CD4-positive, CD25-positive, alpha-beta regulatory T cell (primary cell): Measurements from ENCODE around the gene GTF3C5. TPM values are rescaled to one million over a fixed set of nuclear protein-coding genes. Genes with fewer than 3 reads are reported as not detected.
"Not testable (repeated sequence)": the region's sequence is repeated elsewhere in the genome, so short reads cannot be mapped to it uniquely, and the experiment has no call there.

Source experiments
- ATAC-seq, 2 donors: fragments of 150-1000 bp; cut with Tn5 transposase; one replicate each; pipeline ENCODE4 v1.10.0; 2021; ENCODE audit warnings: low read depth in 2 of 2, moderate number of reproducible peaks in 2 of 2, moderate library complexity in 1 of 2
- DNase-seq, 3 donors: peaks; one replicate each; pipeline versions ENCODE4 v3.0.0 to v3.0.0-alpha.2; 2012 to 2022; ENCODE audit warnings: mixed read lengths in 1 of 3
- H3K27ac ChIP-seq: one replicate; pipeline ENCODE4 v1.7.0; 2013; ENCODE audit warnings: mild to moderate bottlenecking, low read length; ENCODE audit not compliant: insufficient read depth, poor library complexity, severe bottlenecking
- H3K27me3 ChIP-seq: one replicate; pipeline ENCODE4 v1.7.0; 2013; ENCODE audit warnings: low read length; ENCODE audit not compliant: control insufficient read depth, insufficient read depth
- H3K36me3 ChIP-seq: one replicate; pipeline ENCODE4 v1.7.0; 2013; ENCODE audit warnings: mild to moderate bottlenecking, low read length, moderate library complexity; ENCODE audit not compliant: control insufficient read depth, insufficient read depth
- H3K4me1 ChIP-seq: 2 replicates; pipeline ENCODE4 v1.7.0; 2013; ENCODE audit warnings: mild to moderate bottlenecking, low read length; ENCODE audit not compliant: insufficient read depth, control insufficient read depth, poor library complexity, severe bottlenecking
- H3K4me3 ChIP-seq: one replicate; pipeline ENCODE4 v1.7.0; 2013; ENCODE audit warnings: low read depth, mild to moderate bottlenecking, low read length, moderate library complexity
- H3K9me3 ChIP-seq, 2 experiments: 1 replicate in 1 of 2; 2 replicates in 1 of 2; pipeline ENCODE4 v1.7.0; 2013; ENCODE audit warnings: low read length in 2 of 2, mild to moderate bottlenecking in 1 of 2, moderate library complexity in 1 of 2; ENCODE audit not compliant: control insufficient read depth in 2 of 2
- H3K27ac Mint-ChIP-seq, 3 donors: one replicate each; pipeline ENCODE4 v1.8.0; 2020 to 2022; ENCODE audit warnings: mild to moderate bottlenecking in 3 of 3, mixed read lengths in 3 of 3, moderate library complexity in 2 of 3
- H3K27me3 Mint-ChIP-seq: one replicate; pipeline ENCODE4 v1.8.0; 2022; ENCODE audit warnings: mild to moderate bottlenecking, mixed read lengths
- H3K36me3 Mint-ChIP-seq: one replicate; pipeline ENCODE4 v1.8.0; 2020; ENCODE audit warnings: mixed read lengths
- H3K4me1 Mint-ChIP-seq, 4 donors: one replicate each; pipeline ENCODE4 v1.8.0; 2020 to 2022; ENCODE audit warnings: mixed read lengths in 4 of 4, mild to moderate bottlenecking in 1 of 4
- H3K4me3 Mint-ChIP-seq, 4 donors: one replicate each; pipeline ENCODE4 v1.8.0; 2020 to 2022; ENCODE audit warnings: mild to moderate bottlenecking in 4 of 4, mixed read lengths in 4 of 4, moderate library complexity in 3 of 4
- H3K9me3 Mint-ChIP-seq, 7 donors: one replicate each; pipeline ENCODE4 v1.8.0; 2020 to 2022; ENCODE audit warnings: mixed read lengths in 7 of 7, mild to moderate bottlenecking in 3 of 7, moderate library complexity in 2 of 7
- polyA plus RNA-seq, 4 donors: library from polyadenylated mRNA; unstranded; fragments of 300-500 nt; fragmentation: Illumina TruSeq; gene quantifications; one replicate each; pipeline ENCODE4 v1.2.3, GENCODE V29; 2021
- total RNA-seq: library from RNA; stranded (reverse); gene quantifications from one replicate; pipeline ENCODE4 v1.2.3, GENCODE V29; 2022

GTF3C5 gene
- total and polyA plus RNA-seq, 5 donors from 2014 or later = 35.8 to 50.5 (median 40.2) TPM

GRCh38 chr9:133090187-133090586 lies 59.4 kb downstream of the GTF3C5 start:
- Histone ChIP-seq H3K4me3 (no peak overlapping the region), H3K36me3 (no peaks in the 10 kb centered on the region), H3K27ac (no peak overlapping the region), H3K4me1 (no peaks in the 10 kb centered on the region), H3K9me3 (no peaks in the 10 kb centered on the region), H3K27me3 (no peaks in the 10 kb centered on the region)
- Mint-ChIP-seq H3K9me3 (peaks cover 0 to 7% (median 0%) of the 10 kb centered on the region in 7 donors), H3K27ac (peak overlapping the region in 1 of 3 donors; percentile 43), H3K4me3 (no peak overlapping the region), H3K27me3 (no peaks in the 10 kb centered on the region), H3K4me1 (peaks cover 0 to 10% (median 0%) of the 10 kb centered on the region in 4 donors), H3K36me3 (no peaks in the 10 kb centered on the region)
- no peak for ATAC-seq
- no peak for DNase-seq

DNA sequence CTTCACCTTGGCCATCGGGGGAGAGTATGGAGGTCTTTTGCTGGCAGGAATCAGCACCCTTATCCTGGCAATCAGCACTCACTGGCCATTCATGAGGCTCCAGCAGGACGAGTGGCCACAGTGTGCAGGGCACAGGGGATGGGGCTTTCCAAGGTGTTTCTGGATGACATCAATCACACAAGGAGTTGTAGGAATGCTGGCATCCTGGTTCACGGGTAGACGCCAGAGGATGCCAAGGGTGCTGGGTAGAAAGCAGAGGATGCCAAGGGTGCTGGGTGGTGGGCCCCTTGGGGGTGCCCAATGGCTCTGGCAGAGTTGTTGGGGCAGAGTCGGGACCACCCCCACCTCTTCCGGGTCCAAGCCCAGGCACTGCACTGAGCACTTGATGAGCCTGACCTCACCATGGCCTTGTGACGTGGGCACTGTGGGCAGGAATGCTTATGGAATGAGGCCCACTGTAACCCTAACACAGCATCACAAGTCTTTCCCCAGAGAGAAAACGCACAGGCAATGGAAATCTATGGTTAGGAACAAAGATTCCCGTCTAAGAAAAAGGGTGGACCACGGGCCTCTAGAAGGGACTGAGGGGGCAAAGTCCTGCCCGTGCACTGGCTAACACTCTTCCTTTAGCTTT lies 60.1 kb downstream of the GTF3C5 start:
- Histone ChIP-seq H3K9me3 (peaks cover 0 to under 1% of the 10 kb centered on the region in 2 experiments), H3K27me3 (no peaks in the 10 kb centered on the region), H3K4me1 (no peaks in the 10 kb centered on the region), H3K27ac (no peak overlapping the region), H3K36me3 (no peaks in the 10 kb centered on the region), H3K4me3 (no peak overlapping the region)
- H3K9me3 Mint-ChIP-seq = peaks cover 0 to 11% (median under 1%) of the 10 kb centered on the region in 7 donors
- H3K27me3 Mint-ChIP-seq = no peaks in the 10 kb centered on the region
- ATAC-seq = no peak
- peak overlapping the region in 1 of 3 donors; percentile 43 for H3K27ac Mint-ChIP-seq
- H3K4me1 Mint-ChIP-seq = peaks cover 0 to 11% (median 0%) of the 10 kb centered on the region in 4 donors
- H3K36me3 Mint-ChIP-seq = peaks cover under 1% of the 10 kb centered on the region
- DNase-seq = no peak
- no peak overlapping the region for H3K4me3 Mint-ChIP-seq

GRCh38 chr9:133094351-133094750 lies 63.6 kb downstream of the GTF3C5 start:
- H3K9me3 Mint-ChIP-seq = peaks cover 2 to 17% (median 4%) of the 10 kb centered on the region in 7 donors
- not testable (repeated sequence) for ATAC-seq

DNA sequence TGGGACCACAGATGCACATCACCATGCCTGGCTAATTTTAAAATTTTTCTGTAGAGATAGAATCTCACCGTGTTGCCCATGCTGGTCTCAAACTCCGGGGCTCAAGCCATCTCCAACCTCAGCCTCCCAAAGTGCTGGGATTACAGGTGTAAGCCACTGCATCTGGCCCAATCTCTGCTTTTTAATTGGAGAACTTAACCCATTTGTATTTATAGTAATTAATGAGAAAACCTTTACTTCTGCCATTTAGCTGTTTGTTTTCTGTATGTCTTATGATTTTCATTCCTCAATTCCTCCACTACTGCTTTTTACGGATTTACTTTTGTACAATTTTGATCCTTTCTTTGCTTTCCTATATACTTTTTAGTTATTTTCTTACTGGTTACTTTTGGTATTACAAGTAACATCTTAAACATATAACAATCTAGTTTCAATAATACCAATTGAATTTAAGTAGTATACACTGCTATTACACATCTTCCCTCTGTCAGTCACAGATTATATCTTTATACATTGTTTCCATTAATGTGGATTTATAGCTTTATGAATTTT lies 64.1 kb downstream of the GTF3C5 start:
- no peak overlapping the region for H3K4me3 Mint-ChIP-seq
- H3K27me3 ChIP-seq = no peaks in the 10 kb centered on the region
- no peaks in the 10 kb centered on the region for H3K27me3 Mint-ChIP-seq
- H3K4me1 Mint-ChIP-seq = peaks cover 0 to 11% (median 0%) of the 10 kb centered on the region in 4 donors
- DNase-seq (no peak), ATAC-seq (no peak)
- peaks cover 36% of the 10 kb centered on the region for H3K36me3 Mint-ChIP-seq
- no peak overlapping the region for H3K27ac ChIP-seq
- peak overlapping the region in 1 of 3 donors; percentile 39 for H3K27ac Mint-ChIP-seq
- H3K9me3 ChIP-seq = peaks cover 8 to 10% of the 10 kb centered on the region in 2 experiments
- peaks cover 2 to 17% (median 4%) of the 10 kb centered on the region in 7 donors for H3K9me3 Mint-ChIP-seq
- peaks cover 30% of the 10 kb centered on the region for H3K36me3 ChIP-seq
- no peak overlapping the region for H3K4me3 ChIP-seq
- H3K4me1 ChIP-seq = no peaks in the 10 kb centered on the region

More at GRCh38 chr9:133094351-133094750, 63.6 kb downstream of the GTF3C5 start:
- not testable (repeated sequence) for H3K4me1 ChIP-seq, H3K27ac ChIP-seq, H3K4me3 Mint-ChIP-seq, H3K27me3 ChIP-seq, DNase-seq, H3K4me3 ChIP-seq, H3K27me3 Mint-ChIP-seq, H3K27ac Mint-ChIP-seq
- Mint-ChIP-seq H3K4me1 (peaks cover 0 to 11% (median 0%) of the 10 kb centered on the region in 4 donors), H3K36me3 (peaks cover 30% of the 10 kb centered on the region)
- Histone ChIP-seq H3K36me3 (peaks cover 25% of the 10 kb centered on the region), H3K9me3 (peaks cover 8 to 10% of the 10 kb centered on the region in 2 experiments)

DNA sequence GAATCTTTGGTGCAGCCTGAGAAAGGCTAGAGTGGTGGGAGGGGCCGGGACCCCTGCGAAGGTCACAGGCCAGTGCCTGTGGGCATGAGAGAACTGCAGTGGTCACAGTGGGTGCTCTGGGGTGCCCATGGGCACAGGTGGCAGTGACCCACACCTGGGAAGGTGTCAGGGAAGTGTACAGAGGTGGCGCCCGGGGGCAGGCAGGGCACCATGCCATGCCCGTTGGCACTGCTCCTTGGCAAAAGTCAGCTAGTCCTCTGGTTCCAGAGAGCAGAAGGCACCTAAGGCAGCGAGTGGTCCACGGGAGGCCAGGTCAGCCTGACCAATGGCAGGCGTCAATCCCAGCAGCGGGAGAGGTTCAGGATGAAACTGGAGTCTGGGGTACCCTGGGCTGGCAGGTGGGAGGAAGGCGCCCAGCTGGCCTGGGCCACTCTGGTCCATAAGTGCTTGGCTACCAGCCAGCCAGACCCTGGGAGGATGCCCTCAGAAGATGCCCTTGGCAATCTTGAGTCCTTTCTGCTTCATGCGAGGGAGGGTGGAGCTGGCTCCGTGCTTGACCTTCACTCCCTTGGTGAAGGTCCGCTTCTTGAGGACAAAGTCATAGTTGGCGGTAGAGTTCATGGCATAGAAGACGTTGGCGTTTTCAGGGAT lies 67.4 kb downstream of the GTF3C5 start:
- H3K4me3 ChIP-seq = no peak overlapping the region
- Mint-ChIP-seq H3K4me3 (no peak overlapping the region), H3K4me1 (peaks cover 0 to 6% (median 0%) of the 10 kb centered on the region in 4 donors), H3K27me3 (no peaks in the 10 kb centered on the region), H3K27ac (peak overlapping the region in 1 of 3 donors; percentile 66), H3K36me3 (peaks cover 46% of the 10 kb centered on the region), H3K9me3 (peaks cover 2 to 17% (median 4%) of the 10 kb centered on the region in 7 donors)
- H3K27me3 ChIP-seq = no peaks in the 10 kb centered on the region
- ATAC-seq (no peak), DNase-seq (no peak)
- no peaks in the 10 kb centered on the region for H3K4me1 ChIP-seq
- H3K36me3 ChIP-seq = peaks cover 64% of the 10 kb centered on the region
- H3K27ac ChIP-seq = no peak overlapping the region
- peaks cover 8 to 10% of the 10 kb centered on the region in 2 experiments for H3K9me3 ChIP-seq

DNA sequence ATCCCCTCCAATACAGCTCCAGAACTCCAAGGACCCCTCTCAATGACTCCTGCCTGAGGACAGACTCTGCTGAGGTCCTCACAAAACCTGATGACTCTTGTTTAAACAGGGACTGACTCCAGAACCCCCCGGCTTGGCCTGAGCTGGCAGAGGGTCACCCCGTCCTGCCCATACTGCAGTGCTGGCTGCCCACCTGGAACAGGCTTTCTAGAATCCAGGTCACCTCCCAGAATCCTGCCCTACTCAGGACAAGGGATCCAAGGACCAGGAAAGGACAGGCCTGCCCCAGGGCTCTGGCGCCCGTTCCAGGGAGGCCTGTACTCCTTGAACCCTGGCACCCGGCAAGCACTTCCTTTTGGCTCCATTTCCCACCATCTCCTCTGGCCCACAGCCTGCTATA lies 68.1 kb downstream of the GTF3C5 start:
- H3K4me1 Mint-ChIP-seq = peaks cover 0 to 6% (median 0%) of the 10 kb centered on the region in 4 donors
- no peak overlapping the region for H3K27ac ChIP-seq
- no peak overlapping the region for H3K4me3 ChIP-seq
- peaks cover 0 to 14% (median 4%) of the 10 kb centered on the region in 7 donors for H3K9me3 Mint-ChIP-seq
- H3K36me3 Mint-ChIP-seq = peaks cover 47% of the 10 kb centered on the region
- no peak for ATAC-seq
- H3K27ac Mint-ChIP-seq = no peak overlapping the region
- no peaks in the 10 kb centered on the region for H3K27me3 ChIP-seq
- H3K36me3 ChIP-seq = peaks cover 70% of the 10 kb centered on the region
- no peak for DNase-seq
- no peaks in the 10 kb centered on the region for H3K27me3 Mint-ChIP-seq
- H3K4me3 Mint-ChIP-seq = no peak overlapping the region
- H3K4me1 ChIP-seq = no peaks in the 10 kb centered on the region
- peaks cover 8 to 10% of the 10 kb centered on the region in 2 experiments for H3K9me3 ChIP-seq

DNA sequence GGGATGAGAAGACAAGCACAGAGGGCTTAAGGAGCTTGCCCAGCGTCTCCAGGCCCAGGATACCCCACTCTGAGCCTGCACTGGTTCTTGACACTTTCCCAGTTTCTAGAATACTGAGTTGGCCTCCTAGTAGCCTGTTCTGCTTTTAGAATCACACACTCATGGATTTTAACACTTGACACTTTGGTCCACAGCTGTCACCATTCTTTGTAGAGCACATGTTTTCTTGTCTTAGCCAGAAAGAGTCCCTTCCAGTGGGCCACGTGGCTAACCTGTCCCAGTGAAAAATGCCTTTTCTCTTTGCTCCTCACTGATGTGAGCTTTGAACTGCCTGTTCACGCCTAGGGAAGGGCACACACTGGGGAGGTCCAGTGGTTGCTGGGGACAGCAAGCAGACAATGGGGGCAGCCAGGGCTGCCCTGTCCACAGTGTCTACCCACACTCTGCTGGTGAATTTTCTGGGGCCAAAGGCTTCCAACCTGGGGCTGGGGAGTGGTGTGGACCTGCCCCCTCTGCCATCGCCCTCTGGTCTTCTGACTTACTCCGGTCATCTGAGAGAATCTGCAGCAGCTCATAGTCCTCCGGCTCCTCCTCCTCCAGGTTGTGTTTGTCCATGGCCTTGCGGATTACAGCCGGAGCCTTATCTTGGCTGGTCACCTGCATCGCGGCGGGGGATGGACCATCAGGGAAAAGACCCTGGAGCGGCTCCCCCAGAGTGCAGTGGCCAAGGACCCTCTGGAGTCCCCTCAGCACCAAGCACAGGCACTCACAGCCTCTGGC lies 69.1 kb downstream of the GTF3C5 start:
- Mint-ChIP-seq H3K27ac (no peak overlapping the region), H3K4me3 (no peak overlapping the region), H3K9me3 (peaks cover 0 to 13% (median 4%) of the 10 kb centered on the region in 7 donors), H3K36me3 (peaks cover 47% of the 10 kb centered on the region), H3K4me1 (peaks cover 0 to 4% (median 0%) of the 10 kb centered on the region in 4 donors), H3K27me3 (no peaks in the 10 kb centered on the region)
- ATAC-seq (no peak), DNase-seq (no peak)
- H3K36me3 ChIP-seq = peaks cover 75% of the 10 kb centered on the region
- no peak overlapping the region for H3K4me3 ChIP-seq
- H3K9me3 ChIP-seq = peaks cover 8 to 10% of the 10 kb centered on the region in 2 experiments
- H3K4me1 ChIP-seq = no peaks in the 10 kb centered on the region
- H3K27me3 ChIP-seq = no peaks in the 10 kb centered on the region
- H3K27ac ChIP-seq = no peak overlapping the region
